Breast epithelium (tissue), 4 donors: ENCODE results near the gene WDHD1. TPM values are rescaled to one million over a fixed set of nuclear protein-coding genes. Genes with fewer than 3 reads are reported as not detected.

Experiments used
- DNase-seq, 2 donors: peaks; one replicate each; pipeline ENCODE4 v3.0.0-alpha.2; 2019; ENCODE audit warnings: low spot score in 2 of 2
- H3K27ac ChIP-seq, 2 donors: fragments of 200-600 bp; sonication (generic) in 1 of 2; one replicate each; pipeline ENCODE4 v1.5.1; 2016 to 2019; ENCODE audit warnings: mild to moderate bottlenecking in 1 of 2
- H3K27me3 ChIP-seq, 2 donors: fragments of 200-600 bp; sonication (generic) in 1 of 2; one replicate each; pipeline versions ENCODE4 v1.5.1 to v1.6.0; 2017 to 2019; ENCODE audit warnings: control low read depth in 1 of 2, mild to moderate bottlenecking in 1 of 2
- H3K36me3 ChIP-seq: fragments of 200-600 bp; one replicate; pipeline ENCODE4 v1.5.1; 2019
- H3K4me1 ChIP-seq, 2 donors: fragments of 200-600 bp; sonication (generic); one replicate each; pipeline ENCODE4 v1.5.1; 2016 to 2019; ENCODE audit warnings: control low read depth in 1 of 2
- H3K4me3 ChIP-seq, 3 donors: fragments of 200-600 bp; sonication (generic); 1 replicate in 2 of 3; 2 replicates in 1 of 3; pipeline ENCODE4 v1.5.1; 2016 to 2019; ENCODE audit warnings: mild to moderate bottlenecking in 3 of 3, moderate library complexity in 2 of 3
- H3K9me3 ChIP-seq, 2 donors: fragments of 200-600 bp; sonication (generic) in 1 of 2; one replicate each; pipeline ENCODE4 v1.5.1; 2016 to 2019; ENCODE audit warnings: control low read depth in 1 of 2
- CTCF ChIP-seq, 3 donors: fragments of 450-650 bp; IDR thresholded peaks; one replicate each; pipeline ENCODE4 v1.5.1; 2016 to 2017; ENCODE audit warnings: antibody characterized with exemption in 3 of 3, mild to moderate bottlenecking in 3 of 3, moderate library complexity in 3 of 3
- POLR2A ChIP-seq: fragments of 450-650 bp; IDR thresholded peaks from one replicate; pipeline ENCODE4 v1.6.1; 2016; ENCODE audit warnings: antibody characterized with exemption, mild to moderate bottlenecking, moderate library complexity
- POLR2AphosphoS5 ChIP-seq, 3 donors: sonication (generic); formaldehyde crosslinking; IDR thresholded peaks; one replicate each; pipeline ENCODE4 v1.6.1; 2017; ENCODE audit warnings: antibody characterized with exemption in 3 of 3
- intact Hi-C: fragments of 100-400 bp; cut with DNase I; formaldehyde crosslinking; loops from one replicate; pipeline ENCODE4 v1.15.1; 2023; ENCODE audit warnings: low total_unique reads
- total RNA-seq, 3 donors: library from RNA; depleted of rRNA; stranded (reverse); fragments of >200 nt; gene quantifications; one replicate each; pipeline ENCODE4 v1.1.0, GENCODE V29; 2016

WDHD1 gene
- total RNA-seq, 3 donors from 2014 or later = 1.8 to 3.5 (median 2.3) TPM

DNA sequence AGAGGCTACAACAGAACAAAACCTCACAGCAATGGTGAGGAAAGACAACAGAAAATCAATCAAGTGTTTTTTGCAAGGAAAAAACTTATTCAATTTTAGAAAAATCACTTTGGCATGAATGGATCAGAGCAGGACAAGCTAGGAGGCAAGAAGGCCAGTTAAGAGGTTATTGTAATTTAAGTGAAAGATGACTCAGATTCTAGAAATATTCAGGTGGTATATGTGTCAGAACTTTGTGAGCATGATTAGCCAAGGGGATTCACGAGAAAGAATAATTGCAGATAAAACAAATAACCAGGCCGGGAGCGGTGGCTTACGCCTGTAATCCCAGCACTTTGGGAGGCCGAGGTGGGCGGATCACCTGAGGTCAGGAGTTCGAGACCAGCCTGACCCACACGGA is 137.0 kb downstream of the WDHD1 start:
- no peak for TF ChIP-seq POLR2AphosphoS5 (IDR thresholded peaks at IDR 0.05)
- no peak for TF ChIP-seq POLR2A
- no peak for TF ChIP-seq CTCF (IDR thresholded peaks at IDR 0.05)
- Histone ChIP-seq H3K27me3 (no peaks in the 10 kb centered on the region), H3K4me1 (no peaks in the 10 kb centered on the region), H3K36me3 (no peaks in the 10 kb centered on the region), H3K27ac (no peak overlapping the region), H3K9me3 (no peaks in the 10 kb centered on the region), H3K4me3 (no peak overlapping the region)
- no peak for DNase-seq
- intact Hi-C loops = no loop called here

Other genes with a start within 250 kb of the WDHD1 start
- 10 to 100 TPM in 2 of 3 donors, 1 to 10 TPM in 1; 3.4 to 20.1 (median 19.3) TPM for gene GCH1, start 124.3 kb downstream of the WDHD1 start, total RNA-seq
- gene SOCS4, start 137 bp upstream of the WDHD1 start, total RNA-seq = 10 to 100 TPM; 16.0 to 23.3 (median 16.3) TPM
- gene MAPK1IP1L, start 24.5 kb upstream of the WDHD1 start, total RNA-seq = 10 to 100 TPM; 37.7 to 60.4 (median 39.4) TPM
- 100 to 1,000 TPM; 293 to 580 (median 571) TPM for gene LGALS3, start 102.2 kb upstream of the WDHD1 start, total RNA-seq
- 1 to 10 TPM in 1 of 3 donors, under 1 TPM in 2; under 0.01 to 1.8 (median 0.15) TPM for gene DLGAP5, start 164.5 kb upstream of the WDHD1 start, total RNA-seq
- 10 to 100 TPM; 31.8 to 56.5 (median 34.7) TPM for gene FBXO34, start 244.3 kb upstream of the WDHD1 start, total RNA-seq